WERI-Rb-1 (cell line): Measurements from ENCODE around the gene DOC2A.

Source experiments
- DNase-seq: peaks from one replicate; pipeline ENCODE4 v3.0.0-alpha.2; 2020
- H3K27ac ChIP-seq: fragments of 250-450 bp; sonication (Bioruptor Pico); 2 replicates; pipeline ENCODE4 v1.5.1; 2020; ENCODE audit warnings: mild to moderate bottlenecking, moderate library complexity
- H3K27me3 ChIP-seq: fragments of 250-450 bp; sonication (Bioruptor Pico); 2 replicates; pipeline ENCODE4 v1.5.1; 2021; ENCODE audit warnings: mild to moderate bottlenecking, low read depth, moderate library complexity; ENCODE audit not compliant: insufficient read depth, severe bottlenecking
- H3K36me3 ChIP-seq: fragments of 250-450 bp; sonication (Bioruptor Pico); 2 replicates; pipeline ENCODE4 v1.5.1; 2020; ENCODE audit warnings: mild to moderate bottlenecking, moderate library complexity
- H3K4me3 ChIP-seq: 2 replicates; pipeline ENCODE4 v1.5.1; 2011; ENCODE audit warnings: low read depth, mild to moderate bottlenecking, control low read depth, low read length
- H3K9me3 ChIP-seq: fragments of 250-450 bp; sonication (Bioruptor Pico); 2 replicates; pipeline ENCODE4 v1.5.1; 2021; ENCODE audit warnings: mild to moderate bottlenecking, moderate library complexity; ENCODE audit not compliant: severe bottlenecking
- TF ChIP-seq, protein P1 (sequence below): IDR thresholded peaks from 2 replicates; pipeline ENCODE4 v1.5.1; 2011; ENCODE audit warnings: low read depth, mild to moderate bottlenecking, control low read depth, inconsistent platforms, low read length

DOC2A gene

DNA sequence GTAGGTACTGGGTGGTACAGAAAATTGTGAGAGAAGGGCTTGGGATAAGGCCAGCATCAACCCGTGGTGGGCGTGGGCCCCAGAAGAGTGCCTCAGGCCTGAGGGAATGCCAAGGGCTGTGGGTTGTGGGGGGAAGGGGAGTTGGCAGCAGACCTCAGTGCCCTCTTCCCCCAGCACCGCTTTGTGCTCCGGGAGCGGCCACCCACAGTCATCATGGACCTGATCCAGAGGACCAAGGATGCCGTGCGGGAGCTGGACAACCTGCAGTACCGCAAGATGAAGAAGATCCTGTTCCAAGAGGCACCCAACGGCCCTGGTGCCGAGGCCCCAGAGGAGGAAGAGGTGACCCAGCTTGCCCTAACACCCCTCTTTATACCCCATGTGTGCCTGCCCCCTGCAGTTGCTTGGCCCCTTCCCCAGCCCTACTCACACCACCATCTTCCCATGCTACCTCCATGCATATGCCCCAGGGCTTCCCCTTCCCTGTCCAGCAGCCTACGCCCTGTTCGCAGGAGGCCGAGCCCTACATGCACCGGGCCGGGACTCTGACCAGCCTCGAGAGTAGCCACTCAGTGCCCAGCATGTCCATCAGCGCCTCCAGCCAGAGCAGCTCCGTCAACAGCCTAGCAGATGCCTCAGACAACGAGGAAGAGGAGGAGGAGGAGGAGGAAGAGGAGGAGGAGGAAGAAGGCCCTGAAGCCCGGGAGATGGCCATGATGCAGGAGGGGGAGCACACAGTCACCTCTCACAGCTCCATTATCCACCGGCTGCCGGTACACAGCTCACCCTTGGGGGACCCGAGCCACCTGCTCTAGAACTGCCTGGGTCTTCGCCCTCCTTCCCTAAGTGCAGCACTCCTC is 28.0 kb downstream of the DOC2A start:
- DNase-seq, result no peak
- TF ChIP-seq, protein P1, sequence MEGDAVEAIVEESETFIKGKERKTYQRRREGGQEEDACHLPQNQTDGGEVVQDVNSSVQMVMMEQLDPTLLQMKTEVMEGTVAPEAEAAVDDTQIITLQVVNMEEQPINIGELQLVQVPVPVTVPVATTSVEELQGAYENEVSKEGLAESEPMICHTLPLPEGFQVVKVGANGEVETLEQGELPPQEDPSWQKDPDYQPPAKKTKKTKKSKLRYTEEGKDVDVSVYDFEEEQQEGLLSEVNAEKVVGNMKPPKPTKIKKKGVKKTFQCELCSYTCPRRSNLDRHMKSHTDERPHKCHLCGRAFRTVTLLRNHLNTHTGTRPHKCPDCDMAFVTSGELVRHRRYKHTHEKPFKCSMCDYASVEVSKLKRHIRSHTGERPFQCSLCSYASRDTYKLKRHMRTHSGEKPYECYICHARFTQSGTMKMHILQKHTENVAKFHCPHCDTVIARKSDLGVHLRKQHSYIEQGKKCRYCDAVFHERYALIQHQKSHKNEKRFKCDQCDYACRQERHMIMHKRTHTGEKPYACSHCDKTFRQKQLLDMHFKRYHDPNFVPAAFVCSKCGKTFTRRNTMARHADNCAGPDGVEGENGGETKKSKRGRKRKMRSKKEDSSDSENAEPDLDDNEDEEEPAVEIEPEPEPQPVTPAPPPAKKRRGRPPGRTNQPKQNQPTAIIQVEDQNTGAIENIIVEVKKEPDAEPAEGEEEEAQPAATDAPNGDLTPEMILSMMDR, result no peak
- Histone ChIP-seq H3K4me3 (no peak overlapping the region), H3K9me3 (no peaks in the 10 kb centered on the region), H3K27me3 (no peaks in the 10 kb centered on the region), H3K27ac (no peak overlapping the region), H3K36me3 (peaks cover 100% of the 10 kb centered on the region)

- no peak overlapping the region for H3K4me3 ChIP-seq
- TF ChIP-seq, protein P1, result no peak
- peaks cover 71% of the 10 kb centered on the region for H3K36me3 ChIP-seq
- no peaks in the 10 kb centered on the region for H3K9me3 ChIP-seq
- no peak overlapping the region for H3K27ac ChIP-seq
- H3K27me3 ChIP-seq, result no peaks in the 10 kb centered on the region
- no peak for DNase-seq
These were observed 32.1 kb downstream of the DOC2A start for GRCh38 chr16:29978564-29979270.

DNA sequence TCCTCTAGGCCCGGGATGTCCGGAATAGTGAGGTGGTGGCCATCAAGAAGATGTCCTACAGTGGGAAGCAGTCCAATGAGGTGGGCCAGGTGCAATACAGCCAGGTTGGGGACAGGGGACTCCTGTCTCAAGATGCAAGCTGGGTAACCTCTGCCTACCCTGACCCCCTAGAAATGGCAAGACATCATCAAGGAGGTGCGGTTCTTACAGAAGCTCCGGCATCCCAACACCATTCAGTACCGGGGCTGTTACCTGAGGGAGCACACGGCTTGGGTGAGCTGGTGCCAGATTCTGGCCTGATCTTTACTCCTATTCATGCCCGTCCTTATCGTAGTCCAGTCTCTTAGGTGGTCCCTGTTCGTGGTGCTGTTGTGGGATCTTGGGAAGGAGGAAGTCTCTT is 32.7 kb downstream of the DOC2A start:
- H3K36me3 ChIP-seq, result peaks cover 66% of the 10 kb centered on the region
- no peak for DNase-seq
- TF ChIP-seq, protein P1, result no peak

DNA sequence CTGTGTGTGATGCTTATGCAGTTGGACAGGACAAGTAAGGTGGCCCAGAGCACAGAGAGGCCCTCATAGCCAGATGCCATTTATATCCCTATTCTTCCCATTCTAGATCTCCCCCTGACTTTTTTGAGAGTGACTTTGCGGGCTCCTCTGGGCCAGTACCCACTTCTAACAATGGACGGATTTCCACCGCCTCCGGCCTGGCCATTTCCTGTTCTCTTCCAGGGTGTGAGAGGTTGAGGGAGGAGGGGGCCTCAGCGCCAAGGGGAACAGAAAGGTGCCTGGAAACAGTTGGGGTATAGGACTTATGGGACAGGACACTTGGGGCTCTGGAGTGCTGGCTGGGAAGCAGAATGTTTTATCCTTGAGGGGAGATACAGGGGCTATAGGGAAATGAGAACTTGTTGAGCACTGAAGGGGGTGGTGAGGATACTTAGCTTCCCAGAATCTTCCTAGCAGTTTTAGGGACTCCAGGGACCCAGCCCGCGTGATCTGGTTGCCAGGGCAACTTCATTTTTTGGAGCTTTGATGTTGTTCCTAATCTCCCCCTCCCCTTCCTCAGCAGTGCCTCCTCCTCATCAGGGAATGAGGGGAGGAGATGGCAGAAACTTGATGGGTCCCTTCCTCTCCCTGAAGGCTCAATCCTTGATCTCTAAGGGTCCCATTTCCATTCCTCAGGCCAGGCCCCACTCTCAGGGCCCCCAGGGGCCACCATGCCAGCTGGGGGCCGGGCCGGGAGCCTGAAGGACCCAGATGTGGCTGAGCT is 33.6 kb downstream of the DOC2A start:
- Histone ChIP-seq H3K36me3 (peaks cover 66% of the 10 kb centered on the region), H3K9me3 (peaks cover 7% of the 10 kb centered on the region), H3K4me3 (no peak overlapping the region), H3K27me3 (no peaks in the 10 kb centered on the region), H3K27ac (no peak overlapping the region)
- TF ChIP-seq, protein P1, result no peak
- no peak for DNase-seq

More for the DNA sequence above, 32.7 kb downstream of the DOC2A start:
- peaks cover 1% of the 10 kb centered on the region for H3K9me3 ChIP-seq
- H3K4me3 ChIP-seq, result no peak overlapping the region
- no peak overlapping the region for H3K27ac ChIP-seq
- H3K27me3 ChIP-seq, result no peaks in the 10 kb centered on the region

GRCh38 chr16:29975811-29976511 is 34.9 kb downstream of the DOC2A start:
- Histone ChIP-seq H3K27ac (no peak overlapping the region), H3K9me3 (peaks cover 7% of the 10 kb centered on the region), H3K4me3 (no peak overlapping the region), H3K27me3 (no peaks in the 10 kb centered on the region), H3K36me3 (peaks cover 58% of the 10 kb centered on the region)
- no peak for DNase-seq
- TF ChIP-seq, protein P1, result no peak
